Esophagus squamous epithelium (tissue), 5 donors: ENCODE results near the gene MAPKAPK3. TPM values are rescaled to one million over a fixed set of nuclear protein-coding genes. Genes with fewer than 3 reads are reported as not detected.

ENCODE experiments used
- DNase-seq: peaks from one replicate; lab custom pipeline; 2025; lab: John Stamatoyannopoulos, UW
- H3K27ac ChIP-seq, 4 donors: fragments of 200-600 bp; sonication (generic); one replicate each; pipeline ENCODE4 v1.5.1; 2016 to 2019; ENCODE audit warnings: mild to moderate bottlenecking in 1 of 4
- H3K27me3 ChIP-seq, 4 donors: fragments of 200-600 bp; sonication (generic); 1 replicate in 3 of 4; 2 replicates in 1 of 4; pipeline versions ENCODE4 v1.5.1 to v1.6.0; 2017 to 2021; ENCODE audit warnings: antibody characterized with exemption in 1 of 4
- H3K36me3 ChIP-seq, 3 donors: fragments of 200-600 bp; sonication (generic); one replicate each; pipeline ENCODE4 v1.5.1; 2016 to 2019
- H3K4me1 ChIP-seq, 3 donors: fragments of 200-600 bp; sonication (generic); one replicate each; pipeline ENCODE4 v1.5.1; 2017 to 2019
- H3K4me3 ChIP-seq, 4 donors: fragments of 200-600 bp; sonication (generic); 1 replicate in 3 of 4; 2 replicates in 1 of 4; pipeline ENCODE4 v1.5.1; 2016 to 2019; ENCODE audit warnings: mild to moderate bottlenecking in 2 of 4, moderate library complexity in 1 of 4
- H3K9me3 ChIP-seq, 3 donors: fragments of 200-600 bp; sonication (generic); one replicate each; pipeline ENCODE4 v1.5.1; 2016 to 2019
- CTCF ChIP-seq, 6 experiments: fragments of 450-650 bp in 4 of 6; fragments of 200-600 bp in 2 of 6; sonication (generic) in 2 of 6; IDR thresholded peaks; one replicate each; pipeline ENCODE4 v1.5.1; 2016 to 2019; ENCODE audit warnings: antibody characterized with exemption in 6 of 6, mild to moderate bottlenecking in 4 of 6, moderate library complexity in 4 of 6
- POLR2A ChIP-seq, 4 donors: fragments of 450-650 bp; IDR thresholded peaks; one replicate each; pipeline ENCODE4 v1.6.1; 2017; ENCODE audit warnings: antibody characterized with exemption in 4 of 4, mild to moderate bottlenecking in 4 of 4, moderate library complexity in 3 of 4
- WGBS, 2 donors: methylation state at CpG; one replicate each; pipeline ENCODE4 v1.1.5; 2018; 5-methylcytosine and 5-hydroxymethylcytosine counted together
- intact Hi-C: fragments of 100-400 bp; cut with DNase I; formaldehyde crosslinking; loops from one replicate; pipeline ENCODE4 v1.15.0; 2022
- total RNA-seq, 4 donors: library from RNA; depleted of rRNA; stranded (reverse); fragments of >200 nt; gene quantifications; one replicate each; pipeline ENCODE4 v1.1.0, GENCODE V29; 2016
- donor health status: DM: yes; HTN: yes; CAD: no.

MAPKAPK3 gene
- total RNA-seq, 4 donors from 2014 or later = 46.5 to 65.6 (median 52.3) TPM

GRCh38 chr3:50666837-50667236 lies 49.9 kb downstream of the MAPKAPK3 start:
- intact Hi-C loops = no loop called here
- Histone ChIP-seq H3K4me1 (no peaks in the 10 kb centered on the region), H3K36me3 (no peaks in the 10 kb centered on the region), H3K9me3 (no peaks in the 10 kb centered on the region), H3K27me3 (peaks cover 0 to 7% (median 0%) of the 10 kb centered on the region in 4 donors), H3K27ac (no peak overlapping the region), H3K4me3 (no peak overlapping the region)
- no peak for DNase-seq
- TF ChIP-seq POLR2A (IDR thresholded peaks at IDR 0.05) (no peak), CTCF (IDR thresholded peaks at IDR 0.05) (no peak)
- 8 to 15% methylated on average over 1 of the region's 1 CpG for WGBS, 2 donors

- Histone ChIP-seq H3K4me1 (peaks cover 4 to 14% (median 9%) of the 10 kb centered on the region in 3 donors), H3K9me3 (no peaks in the 10 kb centered on the region), H3K27ac (no peak overlapping the region), H3K27me3 (peaks cover 3 to 48% (median 4%) of the 10 kb centered on the region in 4 donors), H3K4me3 (no peak overlapping the region), H3K36me3 (no peaks in the 10 kb centered on the region)
- TF ChIP-seq CTCF (IDR thresholded peaks at IDR 0.05) = no peak
- no peak for TF ChIP-seq POLR2A (IDR thresholded peaks at IDR 0.05)
- 52 to 79% methylated on average over 4 of the region's 4 CpGs for WGBS, 2 donors
- intact Hi-C loops = no loop called here
- DNase-seq = no peak
These were observed 54.4 kb downstream of the MAPKAPK3 start for GRCh38 chr3:50671331-50671730.

GRCh38 chr3:50672656-50673055 lies 55.7 kb downstream of the MAPKAPK3 start:
- Histone ChIP-seq H3K4me1 (peaks cover 4 to 14% (median 9%) of the 10 kb centered on the region in 3 donors), H3K27ac (no peak overlapping the region), H3K9me3 (no peaks in the 10 kb centered on the region), H3K27me3 (peaks cover 6 to 61% (median 8%) of the 10 kb centered on the region in 4 donors), H3K4me3 (no peak overlapping the region), H3K36me3 (no peaks in the 10 kb centered on the region)
- WGBS, 2 donors = 77 to 80% methylated on average over 3 of the region's 3 CpGs
- TF ChIP-seq POLR2A (IDR thresholded peaks at IDR 0.05) (no peak), CTCF (IDR thresholded peaks at IDR 0.05) (no peak)
- no peak for DNase-seq
- intact Hi-C loops = no loop called here

- DNase-seq = no peak
- no peak overlapping the region for H3K27ac ChIP-seq
- TF ChIP-seq CTCF (IDR thresholded peaks at IDR 0.05) = no peak
- no peak for TF ChIP-seq POLR2A (IDR thresholded peaks at IDR 0.05)
- peaks cover 6 to 74% (median 8%) of the 10 kb centered on the region in 4 donors for H3K27me3 ChIP-seq
- H3K4me3 ChIP-seq = no peak overlapping the region
- intact Hi-C loops = no loop called here
- no peaks in the 10 kb centered on the region for H3K9me3 ChIP-seq
- H3K36me3 ChIP-seq = no peaks in the 10 kb centered on the region
- WGBS, 2 donors = 46 to 63% methylated on average over 2 to 3 of the region's 3 CpGs
- H3K4me1 ChIP-seq = peaks cover 4 to 14% (median 9%) of the 10 kb centered on the region in 3 donors
These were observed 57.0 kb downstream of the MAPKAPK3 start for GRCh38 chr3:50673931-50674330.

- H3K4me3 ChIP-seq = peak within 1 kb of the TSS; percentile 32 to 73 (median 50)
- no peak for DNase-seq
- H3K27me3 ChIP-seq = peaks cover 6 to 80% (median 8%) of the 10 kb centered on the region in 4 donors
- H3K9me3 ChIP-seq = no peaks in the 10 kb centered on the region
- TF ChIP-seq POLR2A (IDR thresholded peaks at IDR 0.05) (no peak), CTCF (IDR thresholded peaks at IDR 0.05) (no peak)
- H3K36me3 ChIP-seq = no peaks in the 10 kb centered on the region
- peak within 1 kb of the TSS in 2 of 4 donors; percentile 30 to 63 for H3K27ac ChIP-seq
- intact Hi-C loops = no loop called here
- WGBS, 2 donors = 0 to 5% methylated on average over 4 of the region's 89 CpGs
- H3K4me1 ChIP-seq = peaks cover 4 to 14% (median 9%) of the 10 kb centered on the region in 3 donors
These were observed 57.6 kb downstream of the MAPKAPK3 start, which contains the start of gene DOCK3 for GRCh38 chr3:50674349-50675178. DOCK3 (plus strand) TSS chr3:50674927; CDS start chr3:50675264, 337 bp downstream.
